Activated CD4-positive, alpha-beta memory T cell treated with anti-CD3 and anti-CD28 coated beads, Interleukin-2, amount 10 ng/mL, durations not matched to agents 7 days and 5 days (primary cell): Measurements from ENCODE around the gene HINT3. TPM values are rescaled to one million over a fixed set of nuclear protein-coding genes. Genes with fewer than 3 reads are reported as not detected.

Experiments
- CTCF ChIA-PET: fragments of 350-600 bp; sonication (Branson Sonifier 250); formaldehyde crosslinking; loops from one replicate; lab custom pipeline; 2021; ENCODE audit warnings: antibody characterized with exemption, inconsistent platforms; lab: Charles Lee
- POLR2A ChIA-PET: fragments of 350-600 bp; sonication (Branson Sonifier 250); formaldehyde crosslinking; loops from one replicate; lab custom pipeline; 2021; ENCODE audit warnings: antibody characterized with exemption; lab: Charles Lee
- DNase-seq: peaks from one replicate; pipeline ENCODE4 v3.0.0-alpha.2; 2020
- H3K27ac Mint-ChIP-seq: one replicate; pipeline ENCODE4 v1.8.0; 2021; ENCODE audit warnings: mild to moderate bottlenecking, mixed read lengths
- H3K27me3 Mint-ChIP-seq: one replicate; pipeline ENCODE4 v1.8.0; 2021; ENCODE audit warnings: mixed read lengths
- H3K36me3 Mint-ChIP-seq: one replicate; pipeline ENCODE4 v1.8.0; 2021; ENCODE audit warnings: low read depth, mixed read lengths
- H3K4me1 Mint-ChIP-seq: one replicate; pipeline ENCODE4 v1.8.0; 2021; ENCODE audit warnings: mixed read lengths
- H3K4me3 Mint-ChIP-seq: one replicate; pipeline ENCODE4 v1.8.0; 2021; ENCODE audit warnings: mild to moderate bottlenecking, mixed read lengths
- H3K9me3 Mint-ChIP-seq: one replicate; pipeline ENCODE4 v1.8.0; 2021; ENCODE audit warnings: mixed read lengths
- total RNA-seq, 2 experiments: library from RNA; stranded (reverse); gene quantifications; one replicate each; pipeline ENCODE4 v1.2.3, GENCODE V29; 2021

Gene HINT3
- total RNA-seq, 2 experiments from 2014 or later: 11.0 to 11.7 TPM

GRCh38 chr6:125951323-125951722 is 5.2 kb upstream of the HINT3 start:
- Mint-ChIP-seq H3K4me3 (no peak overlapping the region), H3K9me3 (no peaks in the 10 kb centered on the region), H3K27ac (no peak overlapping the region), H3K27me3 (no peaks in the 10 kb centered on the region), H3K36me3 (no peaks in the 10 kb centered on the region), H3K4me1 (peaks cover 11% of the 10 kb centered on the region)
- DNase-seq: no peak
- ChIA-PET CTCF (interaction anchor here (1.1 to 9.6 kb wide), 8 partner anchors 23 to 161 kb away, joined by 3 to 231 read pairs (median 4); partner anchors contain the start of gene NCOA7), POLR2A (interaction anchor here (1.9 to 3.4 kb wide), 3 partner anchors 32 to 170 kb away, joined by 6 to 25 read pairs (median 9); partner anchors contain the start of gene NCOA7)

- no peaks in the 10 kb centered on the region for H3K9me3 Mint-ChIP-seq
- H3K27me3 Mint-ChIP-seq: no peaks in the 10 kb centered on the region
- H3K36me3 Mint-ChIP-seq: no peaks in the 10 kb centered on the region
- peak; percentile 29 for DNase-seq
- peaks cover 8% of the 10 kb centered on the region for H3K4me1 Mint-ChIP-seq
- no peak overlapping the region for H3K4me3 Mint-ChIP-seq
- ChIA-PET CTCF (interaction anchor here (0.8 to 9.6 kb wide), 10 partner anchors 9 to 171 kb away, joined by 3 to 231 read pairs (median 4); partner anchors contain the start of gene NCOA7), POLR2A (interaction anchor here (0.9 to 3.4 kb wide), 6 partner anchors 8 to 172 kb away, joined by 3 to 25 read pairs (median 3); partner anchors contain the start of gene NCOA7)
- H3K27ac Mint-ChIP-seq: no peak overlapping the region
Measured at GRCh38 chr6:125952764-125953501, 3.6 kb upstream of the HINT3 start.

- no peak overlapping the region for H3K27ac Mint-ChIP-seq
Measured at GRCh38 chr6:125953502-125953875, 3.1 kb upstream of the HINT3 start.

GRCh38 chr6:125954735-125955339 is 1.7 kb upstream of the HINT3 start:
- Mint-ChIP-seq H3K36me3 (no peaks in the 10 kb centered on the region), H3K27ac (no peak overlapping the region), H3K9me3 (no peaks in the 10 kb centered on the region), H3K27me3 (no peaks in the 10 kb centered on the region), H3K4me1 (peaks cover 8% of the 10 kb centered on the region), H3K4me3 (no peak overlapping the region)
- ChIA-PET POLR2A (interaction anchor here (1.6 to 6.4 kb wide), 4 partner anchors 10 to 165 kb away, joined by 4 to 111 read pairs (median 24); partner anchors contain the start of genes NCOA7 and TRMT11), CTCF (interaction anchor here (1.7 to 9.6 kb wide), 7 partner anchors 13 to 172 kb away, joined by 13 to 231 read pairs (median 41); partner anchors contain the start of gene NCOA7)
- DNase-seq: no peak

More at GRCh38 chr6:125953502-125953875, 3.1 kb upstream of the HINT3 start:
- no peak for DNase-seq
- Mint-ChIP-seq H3K36me3 (no peaks in the 10 kb centered on the region), H3K4me1 (peaks cover 8% of the 10 kb centered on the region), H3K9me3 (no peaks in the 10 kb centered on the region), H3K27me3 (no peaks in the 10 kb centered on the region), H3K4me3 (no peak overlapping the region)
- POLR2A ChIA-PET: interaction anchor here (0.9 to 3.4 kb wide), 5 partner anchors 9 to 163 kb away, joined by 3 to 25 read pairs (median 3); partner anchors contain the start of gene NCOA7
- CTCF ChIA-PET: interaction anchor here (0.8 to 9.6 kb wide), 8 partner anchors 8 to 172 kb away, joined by 3 to 231 read pairs (median 4); partner anchors contain the start of gene NCOA7

- no peak for DNase-seq
- peak overlapping the region; percentile 44 for H3K27ac Mint-ChIP-seq
- ChIA-PET CTCF (interaction anchor here (0.5 to 9.6 kb wide), 67 partner anchors 9 to 654 kb away, joined by 3 to 231 read pairs (median 6); partner anchors contain the start of genes HDDC2, NCOA7 and TRMT11), POLR2A (interaction anchor here (0.6 to 6.4 kb wide), 17 partner anchors 9 to 210 kb away, joined by 3 to 111 read pairs (median 4); partner anchors contain the start of genes NCOA7 and TRMT11)
- H3K27me3 Mint-ChIP-seq: no peaks in the 10 kb centered on the region
- peaks cover 2% of the 10 kb centered on the region for H3K36me3 Mint-ChIP-seq
- H3K9me3 Mint-ChIP-seq: no peaks in the 10 kb centered on the region
- H3K4me3 Mint-ChIP-seq: no peak overlapping the region
- H3K4me1 Mint-ChIP-seq: peaks cover 8% of the 10 kb centered on the region
Measured at GRCh38 chr6:125955973-125956372, 597 bp upstream of the HINT3 start.

GRCh38 chr6:125957391-125957693 is 772 bp downstream of the HINT3 start:
- ChIA-PET POLR2A (interaction anchor here (0.9 to 6.4 kb wide), 12 partner anchors 10 to 209 kb away, joined by 3 to 111 read pairs (median 5); partner anchors contain the start of genes NCOA7 and TRMT11), CTCF (interaction anchor here (0.6 to 9.6 kb wide), 18 partner anchors 10 to 200 kb away, joined by 3 to 231 read pairs (median 16); partner anchors contain the start of genes NCOA7 and TRMT11)
- no peak overlapping the region for H3K4me3 Mint-ChIP-seq
- H3K36me3 Mint-ChIP-seq: peaks cover 2% of the 10 kb centered on the region
- no peaks in the 10 kb centered on the region for H3K27me3 Mint-ChIP-seq
- H3K9me3 Mint-ChIP-seq: no peaks in the 10 kb centered on the region
- DNase-seq: no peak
- H3K4me1 Mint-ChIP-seq: peaks cover 8% of the 10 kb centered on the region
- H3K27ac Mint-ChIP-seq: no peak overlapping the region

- no peak overlapping the region for H3K27ac Mint-ChIP-seq
- H3K4me1 Mint-ChIP-seq: peaks cover 8% of the 10 kb centered on the region
- H3K4me3 Mint-ChIP-seq: no peak overlapping the region
- no peak for DNase-seq
- no peaks in the 10 kb centered on the region for H3K27me3 Mint-ChIP-seq
- ChIA-PET CTCF (interaction anchor here (1.0 to 9.6 kb wide), 12 partner anchors 10 to 179 kb away, joined by 3 to 231 read pairs (median 28); partner anchors contain the start of genes NCOA7 and TRMT11), POLR2A (interaction anchor here (0.9 to 6.4 kb wide), 10 partner anchors 13 to 210 kb away, joined by 3 to 111 read pairs (median 6); partner anchors contain the start of genes NCOA7 and TRMT11)
- peaks cover 2% of the 10 kb centered on the region for H3K36me3 Mint-ChIP-seq
- H3K9me3 Mint-ChIP-seq: no peaks in the 10 kb centered on the region
Measured at GRCh38 chr6:125957845-125958244, 1.3 kb downstream of the HINT3 start.

- CTCF ChIA-PET: interaction anchor here (1.0 to 9.6 kb wide), 2 partner anchors 9 to 169 kb away, joined by 3 to 231 read pairs; partner anchors contain the start of gene NCOA7
- Mint-ChIP-seq H3K4me3 (no peak overlapping the region), H3K36me3 (peaks cover 2% of the 10 kb centered on the region), H3K27ac (no peak overlapping the region), H3K27me3 (no peaks in the 10 kb centered on the region), H3K4me1 (peaks cover 8% of the 10 kb centered on the region), H3K9me3 (no peaks in the 10 kb centered on the region)
- POLR2A ChIA-PET: interaction anchor here (0.5 to 6.4 kb wide), 2 partner anchors 35 to 169 kb away, joined by 3 to 111 read pairs; partner anchors contain the start of gene NCOA7
- DNase-seq: no peak
Measured at GRCh38 chr6:125959041-125959440, 2.5 kb downstream of the HINT3 start.

- ChIA-PET POLR2A (interaction anchor here (1.1 to 2.8 kb wide), 2 partner anchors 10 to 171 kb away, joined by 4 to 12 read pairs; partner anchors contain the start of gene NCOA7), CTCF (interaction anchor here (1.0 to 1.3 kb wide), 2 partner anchors 13 to 179 kb away, joined by 3 to 4 read pairs; no protein-coding TSS in a partner anchor)
- peaks cover 2% of the 10 kb centered on the region for H3K36me3 Mint-ChIP-seq
- no peak overlapping the region for H3K4me3 Mint-ChIP-seq
- no peak for DNase-seq
- peaks cover 1% of the 10 kb centered on the region for H3K4me1 Mint-ChIP-seq
- H3K9me3 Mint-ChIP-seq: no peaks in the 10 kb centered on the region
- H3K27me3 Mint-ChIP-seq: no peaks in the 10 kb centered on the region
- H3K27ac Mint-ChIP-seq: no peak overlapping the region
Measured at GRCh38 chr6:125961117-125961516, 4.5 kb downstream of the HINT3 start.

GRCh38 chr6:125962900-125963497 is 6.4 kb downstream of the HINT3 start:
- Mint-ChIP-seq H3K4me3 (no peak overlapping the region), H3K9me3 (no peaks in the 10 kb centered on the region), H3K27me3 (no peaks in the 10 kb centered on the region), H3K27ac (no peak overlapping the region), H3K36me3 (peaks cover 5% of the 10 kb centered on the region), H3K4me1 (no peaks in the 10 kb centered on the region)
- ChIA-PET CTCF (interaction anchor here (1.3 kb wide), 1 partner anchor 172 kb away, joined by 3 read pairs; the partner anchor contains the start of gene NCOA7), POLR2A (interaction anchor here (2.8 kb wide), 1 partner anchor 173 kb away, joined by 12 read pairs; the partner anchor contains the start of gene NCOA7)
- no peak for DNase-seq

- DNase-seq: no peak
- H3K9me3 Mint-ChIP-seq: no peaks in the 10 kb centered on the region
- H3K4me3 Mint-ChIP-seq: no peak overlapping the region
- peaks cover 13% of the 10 kb centered on the region for H3K36me3 Mint-ChIP-seq
- POLR2A ChIA-PET: interaction anchor here (1.3 to 2.8 kb wide), 2 partner anchors 22 to 174 kb away, joined by 3 to 12 read pairs; partner anchors contain the start of gene NCOA7
- no peaks in the 10 kb centered on the region for H3K27me3 Mint-ChIP-seq
- CTCF ChIA-PET: interaction anchor here (1.4 to 1.8 kb wide), 2 partner anchors 8 to 172 kb away, joined by 3 to 8 read pairs; no protein-coding TSS in a partner anchor
- no peaks in the 10 kb centered on the region for H3K4me1 Mint-ChIP-seq
- H3K27ac Mint-ChIP-seq: no peak overlapping the region
Measured at GRCh38 chr6:125963817-125964216, 7.2 kb downstream of the HINT3 start.
